ENCODE data around the gene STK40.

The STK40 gene, protein sequence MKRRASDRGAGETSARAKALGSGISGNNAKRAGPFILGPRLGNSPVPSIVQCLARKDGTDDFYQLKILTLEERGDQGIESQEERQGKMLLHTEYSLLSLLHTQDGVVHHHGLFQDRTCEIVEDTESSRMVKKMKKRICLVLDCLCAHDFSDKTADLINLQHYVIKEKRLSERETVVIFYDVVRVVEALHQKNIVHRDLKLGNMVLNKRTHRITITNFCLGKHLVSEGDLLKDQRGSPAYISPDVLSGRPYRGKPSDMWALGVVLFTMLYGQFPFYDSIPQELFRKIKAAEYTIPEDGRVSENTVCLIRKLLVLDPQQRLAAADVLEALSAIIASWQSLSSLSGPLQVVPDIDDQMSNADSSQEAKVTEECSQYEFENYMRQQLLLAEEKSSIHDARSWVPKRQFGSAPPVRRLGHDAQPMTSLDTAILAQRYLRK

DNA sequence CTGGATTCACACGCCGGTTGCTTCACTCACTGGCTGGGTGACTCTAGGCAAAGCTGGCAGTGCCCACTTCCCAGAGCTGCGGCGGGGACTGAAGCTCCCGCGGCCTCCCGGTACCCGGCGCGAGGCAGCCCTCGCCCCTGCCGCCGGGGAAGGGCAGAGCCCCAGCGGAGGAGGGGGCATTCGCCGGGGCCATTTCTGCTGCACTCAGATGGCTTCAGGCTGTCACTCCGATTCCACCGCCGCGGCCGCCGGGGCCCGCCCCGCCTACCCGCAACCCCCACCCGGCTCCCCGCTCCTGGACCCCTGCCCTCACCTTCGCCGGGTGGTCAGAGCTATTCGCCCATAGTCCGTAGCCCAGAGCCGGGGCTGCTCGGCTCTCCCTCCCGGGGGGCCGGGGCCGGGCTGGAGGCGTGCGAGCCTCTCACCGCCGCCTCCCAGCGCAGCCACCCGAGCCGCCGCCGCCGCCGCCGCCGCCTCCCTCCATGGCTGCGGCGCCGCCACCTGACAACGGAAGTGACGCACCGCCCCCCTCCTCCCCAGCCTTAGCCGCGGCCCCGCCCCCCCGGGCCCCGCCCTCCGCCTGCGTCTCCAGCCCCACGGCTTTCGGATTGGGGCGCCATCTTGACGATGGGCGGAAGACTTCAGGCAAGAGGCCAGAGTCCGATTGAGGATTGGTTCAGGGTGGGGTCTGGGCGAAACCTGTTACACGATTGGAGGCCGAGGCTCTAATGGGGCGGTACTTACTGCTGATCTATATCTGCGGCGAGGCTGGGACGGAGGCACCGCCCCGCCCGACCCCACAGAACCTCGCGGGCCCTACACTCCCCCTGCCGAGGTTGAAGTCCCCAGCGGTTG lies at the start of gene STK40:
Gene STK40 (minus strand): TSS at position 515 of the 855 bp plus-strand sequence. CDS start 24,592 bp downstream, outside the sequence.
- DNase-seq (ENCODE audit: extremely low read depth in 1 of 2, low read depth in 1 of 2): peak; percentile 96 to 98

DNA sequence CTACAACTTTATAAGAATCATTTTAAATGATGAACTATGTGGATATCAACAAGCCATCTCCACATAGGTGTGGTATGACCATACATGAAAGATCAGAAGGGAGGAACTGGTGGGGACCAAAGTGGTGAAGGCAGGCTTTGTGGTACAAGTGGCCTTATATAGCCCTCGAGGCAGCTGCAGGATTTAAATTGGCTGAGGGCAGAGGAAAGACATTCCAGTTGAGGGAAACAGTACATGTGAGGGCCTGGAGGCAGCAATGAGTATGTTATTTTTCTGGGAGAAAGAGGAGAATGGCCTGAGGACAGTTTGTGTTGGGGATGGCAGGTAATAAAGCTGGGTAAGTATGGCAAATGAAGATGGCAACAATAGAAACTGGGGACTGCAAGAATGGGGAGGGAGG lies 47.4 kb upstream of the STK40 start:
- no peak for DNase-seq (ENCODE audit: extremely low read depth in 1 of 2, low read depth in 1 of 2)

DNA sequence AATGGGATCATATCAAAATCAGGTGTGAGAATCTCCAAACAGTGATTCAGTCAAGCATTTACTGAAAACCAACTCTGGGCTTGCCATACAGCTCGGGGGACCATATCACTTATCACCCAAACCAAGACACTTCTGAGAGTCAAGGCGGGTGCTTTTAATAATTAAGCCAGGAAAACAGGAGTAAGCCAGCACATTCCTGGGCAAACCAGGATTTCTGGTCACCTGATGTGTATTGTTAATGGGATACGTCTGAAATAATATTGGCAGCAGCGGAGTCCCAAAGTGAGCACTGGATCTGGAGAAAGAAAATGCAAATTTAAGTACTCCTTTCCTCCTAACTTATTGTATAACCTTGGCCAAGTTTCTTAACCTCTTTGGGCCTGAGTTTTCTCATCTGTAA lies 46.9 kb upstream of the STK40 start:
- DNase-seq (ENCODE audit: extremely low read depth in 1 of 2, low read depth in 1 of 2): no peak

DNA sequence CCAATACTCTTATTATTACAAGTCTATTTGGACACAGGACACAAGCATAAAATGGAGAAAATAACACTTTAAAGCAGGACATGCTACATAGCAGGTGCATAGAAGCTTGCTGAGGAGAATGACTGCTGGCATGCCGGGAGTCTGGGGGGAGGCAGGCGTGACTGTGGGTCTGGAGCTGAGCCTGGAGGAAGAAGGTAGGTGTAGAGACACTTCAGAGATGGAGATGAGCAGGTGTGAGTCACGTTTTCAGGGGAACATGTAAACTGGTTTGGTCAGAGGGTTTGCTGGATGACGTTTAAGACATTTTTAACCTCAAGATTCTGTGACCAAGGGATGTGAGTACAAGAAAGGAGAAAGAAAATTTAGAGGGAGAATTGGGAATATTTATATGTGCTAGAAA lies 40.1 kb upstream of the STK40 start:
- DNase-seq (ENCODE audit: extremely low read depth in 1 of 2, low read depth in 1 of 2): no peak

DNA sequence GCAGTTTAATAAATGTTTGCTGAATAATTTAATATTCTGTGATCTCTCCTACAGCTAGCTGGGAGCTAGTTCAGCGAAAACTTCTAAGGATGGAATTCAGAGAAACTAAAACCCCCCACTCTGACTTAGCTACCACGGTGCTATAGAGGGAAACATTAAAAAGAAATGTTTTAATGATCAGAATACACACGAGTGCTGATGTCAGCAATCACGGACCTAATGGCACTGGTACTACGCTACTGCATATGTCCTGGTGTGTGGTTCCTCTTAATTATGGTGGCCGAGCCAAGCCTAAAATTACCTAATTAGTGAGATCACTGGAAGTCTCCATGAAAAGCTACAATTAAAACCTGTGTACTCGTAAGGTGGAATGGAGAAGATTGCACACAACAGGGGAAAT lies 35.9 kb upstream of the STK40 start:
- no peak for DNase-seq (ENCODE audit: extremely low read depth in 1 of 2, low read depth in 1 of 2)

DNA sequence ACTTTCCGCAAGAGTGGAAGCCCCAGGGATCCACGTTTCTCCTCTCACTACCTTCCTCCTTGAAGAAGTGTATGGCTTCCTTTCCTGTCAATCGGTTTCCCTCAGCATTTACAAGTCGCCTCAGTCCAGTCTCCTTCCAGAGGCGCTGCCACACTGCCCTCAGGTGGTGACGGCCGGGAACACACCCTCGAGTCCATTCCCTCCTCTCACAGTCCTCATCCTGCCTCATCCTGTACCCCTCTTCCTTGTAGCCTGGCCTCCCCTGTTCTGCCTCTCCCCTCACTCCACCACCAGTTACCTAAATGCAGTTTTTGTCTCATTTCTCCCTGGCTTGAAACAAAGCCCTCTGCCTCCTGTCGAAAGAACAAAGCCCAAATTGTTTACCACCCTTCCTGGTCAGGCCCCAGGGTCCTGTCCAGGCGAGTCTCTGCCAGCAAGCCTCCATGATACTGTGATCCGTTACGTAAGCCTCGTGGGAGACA lies 35.2 kb upstream of the STK40 start:
- peak; percentile 74 to 80 for DNase-seq (ENCODE audit: extremely low read depth in 1 of 2, low read depth in 1 of 2)

DNA sequence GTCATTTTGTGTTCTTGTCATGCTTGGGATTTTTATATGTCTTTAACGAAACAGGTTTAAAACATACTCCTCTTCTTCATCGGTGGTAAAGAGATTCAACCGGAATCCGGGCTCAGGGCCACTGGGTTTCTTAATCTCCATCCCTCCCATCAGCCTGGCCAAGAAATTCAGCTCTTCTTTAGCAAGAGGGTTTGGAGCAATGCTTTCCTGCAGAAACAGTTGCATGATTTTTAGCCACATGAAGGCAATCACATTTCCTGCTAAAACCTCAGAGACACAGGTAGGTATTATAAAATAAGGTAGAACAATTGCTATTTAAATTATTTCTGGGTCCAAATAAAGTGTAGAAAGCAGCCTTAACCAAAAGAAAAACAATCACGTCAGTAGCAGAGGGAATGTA lies 34.7 kb upstream of the STK40 start:
- DNase-seq (ENCODE audit: extremely low read depth in 1 of 2, low read depth in 1 of 2): no peak

DNA sequence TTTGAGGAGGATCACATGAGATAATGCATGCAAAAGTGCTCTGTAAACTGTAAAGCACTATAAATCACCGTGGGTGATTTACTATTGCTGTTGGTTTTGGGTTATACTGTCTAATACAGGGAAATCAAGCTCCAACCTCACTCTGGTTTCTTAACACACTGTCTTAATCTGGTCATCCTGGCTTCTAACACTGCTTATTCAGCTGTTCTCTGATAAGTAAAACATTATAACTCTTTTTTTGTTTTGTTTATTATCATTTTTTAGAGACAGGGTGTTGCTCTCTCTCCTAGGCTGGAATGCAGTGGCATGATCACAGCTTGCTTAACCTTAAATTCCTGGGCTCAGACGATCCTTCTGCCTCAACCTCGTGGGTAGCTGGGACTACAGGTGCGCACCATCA lies 33.8 kb upstream of the STK40 start:
- no peak for DNase-seq (ENCODE audit: extremely low read depth in 1 of 2, low read depth in 1 of 2)

DNA sequence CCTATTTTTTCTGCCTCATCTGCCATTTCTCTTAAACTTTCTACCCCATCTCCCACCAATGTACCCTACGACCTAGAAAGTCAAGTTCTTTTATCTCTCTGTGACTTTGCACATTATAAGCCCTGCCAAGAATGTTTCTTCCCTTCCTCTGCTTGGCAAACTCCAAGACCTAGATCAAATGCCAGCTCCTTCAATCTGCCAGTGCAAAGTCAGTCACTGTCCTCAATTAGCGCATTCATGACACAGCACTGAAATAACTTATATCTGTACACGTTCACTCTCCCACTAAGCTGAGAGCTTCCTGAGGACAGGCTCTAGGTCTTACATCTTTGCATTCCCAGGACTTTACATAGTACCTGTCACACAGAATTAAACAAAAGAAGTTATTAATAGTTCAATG lies 33.4 kb upstream of the STK40 start:
- DNase-seq (ENCODE audit: extremely low read depth in 1 of 2, low read depth in 1 of 2): no peak

DNA sequence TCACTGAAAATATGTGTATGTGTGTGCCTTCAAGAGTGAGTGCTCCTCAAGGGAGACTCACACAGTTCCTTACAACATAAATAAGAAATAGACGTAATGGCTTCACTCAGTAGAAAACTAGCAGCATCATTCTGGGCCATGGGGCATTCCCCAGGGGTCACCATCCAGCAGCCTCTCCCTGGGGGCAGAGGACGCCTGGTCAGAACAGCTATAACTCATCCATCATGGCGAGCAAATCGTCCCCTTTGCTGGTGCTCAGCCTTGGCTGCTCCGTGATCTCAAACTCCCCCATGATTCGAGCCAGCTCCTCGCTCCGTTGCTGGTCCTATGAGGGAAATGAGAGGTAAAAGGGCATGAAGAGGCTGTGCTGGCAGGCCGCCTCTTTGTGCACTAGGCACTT lies 32.2 kb upstream of the STK40 start:
- no peak for DNase-seq (ENCODE audit: extremely low read depth in 1 of 2, low read depth in 1 of 2)

DNA sequence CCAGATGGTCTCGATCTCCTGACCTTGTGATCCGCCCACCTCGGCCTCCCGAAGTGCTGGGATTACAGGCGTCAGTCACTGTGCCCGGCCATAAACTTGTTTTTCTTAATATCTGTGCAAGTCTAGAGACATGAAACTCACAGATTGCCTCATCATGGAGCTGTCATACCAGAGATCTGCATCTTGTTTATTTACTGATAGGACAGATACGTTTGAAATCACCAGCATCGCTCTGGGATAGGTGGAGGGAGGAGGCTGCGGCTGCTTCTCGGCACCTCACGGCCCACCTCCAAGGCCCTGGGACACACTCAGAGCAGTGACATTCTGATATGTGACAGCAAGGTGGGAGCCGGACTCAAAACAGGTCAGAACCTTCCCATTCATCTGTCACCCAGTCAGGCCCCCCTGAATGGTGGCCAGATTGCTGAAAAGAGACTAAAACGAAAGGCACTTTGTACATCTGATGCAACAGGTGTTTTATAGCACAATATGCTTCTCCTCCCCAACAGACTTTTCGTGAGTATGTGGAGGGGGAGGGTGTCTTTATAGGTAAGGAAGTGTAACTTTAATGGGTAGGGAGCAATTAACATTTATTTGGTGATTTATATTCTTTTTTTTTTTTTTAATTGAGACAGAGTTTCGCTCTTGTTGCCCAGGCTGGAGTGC lies 30.1 kb upstream of the STK40 start:
- no peak for DNase-seq (ENCODE audit: extremely low read depth in 1 of 2, low read depth in 1 of 2)

DNA sequence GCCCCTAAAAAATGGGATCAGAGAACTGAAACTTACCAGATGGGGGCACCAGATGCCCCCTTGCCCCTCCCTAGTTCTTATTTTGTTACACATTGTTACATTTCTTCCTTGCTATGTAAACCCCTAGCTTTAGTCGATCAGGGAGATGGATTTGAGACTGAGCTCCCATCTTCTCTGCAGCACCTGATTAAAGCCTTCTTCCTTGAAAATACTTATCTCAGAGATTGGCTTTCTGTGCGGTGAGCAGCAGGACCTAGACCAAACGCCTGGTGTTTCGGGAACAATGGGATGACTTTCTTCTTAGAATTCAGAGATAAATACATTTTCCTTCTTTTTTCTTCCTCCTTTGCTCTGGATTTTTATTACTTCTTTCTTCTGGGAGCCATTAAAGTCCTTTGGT lies 28.7 kb upstream of the STK40 start:
- DNase-seq (ENCODE audit: extremely low read depth in 1 of 2, low read depth in 1 of 2): no peak

DNA sequence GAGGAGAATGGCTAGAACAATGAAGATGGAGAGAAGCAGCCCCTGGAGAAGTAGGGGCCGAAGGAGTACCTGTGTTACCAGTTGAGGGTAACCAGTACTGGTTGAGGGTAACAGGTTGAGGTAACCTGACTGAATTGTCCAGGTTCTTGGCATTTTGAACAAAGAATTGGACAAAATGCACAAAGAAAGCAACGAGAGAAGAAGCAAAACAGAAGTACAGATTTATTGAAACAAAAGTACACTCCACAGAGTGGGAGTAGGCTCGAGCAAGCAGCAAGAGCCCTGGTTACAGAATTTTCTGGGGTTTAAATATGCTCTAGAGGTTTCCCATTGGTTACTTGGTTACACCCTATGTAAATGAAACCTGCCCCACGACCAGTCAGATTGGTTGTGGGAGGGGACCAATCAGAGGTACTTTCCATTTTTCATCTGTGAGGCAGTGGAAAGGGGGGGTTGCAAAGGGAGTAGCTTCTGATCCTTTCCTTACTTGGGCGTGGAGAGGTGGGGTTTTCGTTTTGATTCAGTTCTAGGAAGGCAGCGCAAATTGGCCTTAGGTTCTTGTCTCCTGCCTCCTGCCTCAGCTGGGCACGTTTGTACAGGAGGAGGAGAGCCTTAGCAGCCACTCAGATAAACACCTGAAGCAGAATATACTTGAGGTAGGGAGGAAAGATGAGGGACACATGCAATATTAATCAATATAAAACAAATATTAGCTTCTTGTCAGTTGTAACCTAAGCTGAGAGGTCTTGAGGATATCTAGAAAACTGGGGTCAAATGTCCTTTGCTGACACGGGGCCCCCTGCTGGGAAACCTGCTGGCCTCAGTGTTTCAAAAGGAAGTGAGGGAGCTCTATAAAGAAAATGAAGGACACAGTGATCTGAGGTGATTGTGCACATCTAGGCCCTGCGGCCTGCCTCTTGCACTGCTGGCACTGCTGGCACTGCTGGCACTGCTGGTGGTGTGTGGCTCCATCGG lies 26.2 kb upstream of the STK40 start:
- peak in 1 of 2 donors; percentile 63 for DNase-seq (ENCODE audit: extremely low read depth in 1 of 2, low read depth in 1 of 2)

DNA sequence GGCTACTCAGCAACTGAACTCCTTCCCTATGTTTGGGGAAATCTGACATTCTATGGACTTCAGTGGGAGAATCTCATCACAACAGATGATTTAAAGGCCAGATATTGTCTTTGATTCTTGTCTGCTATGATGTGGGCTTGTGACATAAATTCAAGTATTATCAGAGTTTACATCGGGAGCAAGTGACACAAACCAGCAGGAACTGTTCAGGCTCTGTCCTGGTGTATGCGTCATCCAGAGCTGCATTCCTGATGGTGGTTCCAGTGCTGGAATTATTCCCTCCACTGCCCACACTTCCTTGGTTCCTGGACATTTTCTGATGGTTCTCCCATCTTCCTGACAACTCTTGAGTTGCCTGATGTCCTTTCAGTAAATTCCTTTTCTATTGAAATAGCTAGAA lies 22.8 kb upstream of the STK40 start:
- DNase-seq (ENCODE audit: extremely low read depth in 1 of 2, low read depth in 1 of 2): no peak

DNA sequence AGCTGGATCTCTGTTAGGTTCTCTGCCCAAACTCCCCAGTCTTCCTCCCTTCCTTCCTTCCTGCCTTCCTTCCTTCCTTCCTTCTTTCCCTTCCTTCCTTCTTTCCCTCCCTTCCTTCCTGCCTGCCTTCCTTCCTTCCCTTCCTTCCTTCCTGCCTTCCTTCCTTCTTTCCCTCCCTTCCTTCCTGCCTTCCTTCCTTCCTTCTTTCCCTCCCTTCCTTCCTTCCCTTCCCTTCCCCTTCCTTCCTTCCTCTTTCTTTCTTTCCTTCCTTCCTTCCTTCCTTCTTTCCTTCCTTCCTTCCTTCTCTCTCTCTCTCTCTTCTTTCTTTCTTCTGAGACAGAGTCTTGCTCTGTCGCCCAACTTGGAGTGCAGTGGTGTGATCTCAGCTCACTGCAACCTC lies 20.7 kb upstream of the STK40 start:
- DNase-seq (ENCODE audit: extremely low read depth in 1 of 2, low read depth in 1 of 2): no peak

DNA sequence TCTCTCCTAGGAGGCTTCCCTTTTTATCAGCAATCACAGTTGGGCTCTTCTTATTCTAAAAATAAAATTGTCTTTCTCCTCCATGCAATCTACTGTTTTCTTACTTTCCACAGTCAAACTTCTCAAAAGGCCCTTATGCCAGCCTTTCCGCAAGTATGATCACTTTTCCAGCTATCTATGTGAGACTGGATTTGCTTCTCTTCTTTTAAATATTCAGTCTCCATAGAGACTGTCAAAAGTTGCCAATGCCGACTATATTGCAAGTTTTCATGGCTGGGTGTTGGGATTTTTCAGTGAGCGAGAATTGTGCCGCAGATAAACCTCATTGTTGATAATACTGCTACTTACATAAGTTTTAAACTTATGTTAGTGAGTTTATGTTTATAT lies 16.8 kb upstream of the STK40 start:
- no peak for DNase-seq (ENCODE audit: extremely low read depth in 1 of 2, low read depth in 1 of 2)

DNA sequence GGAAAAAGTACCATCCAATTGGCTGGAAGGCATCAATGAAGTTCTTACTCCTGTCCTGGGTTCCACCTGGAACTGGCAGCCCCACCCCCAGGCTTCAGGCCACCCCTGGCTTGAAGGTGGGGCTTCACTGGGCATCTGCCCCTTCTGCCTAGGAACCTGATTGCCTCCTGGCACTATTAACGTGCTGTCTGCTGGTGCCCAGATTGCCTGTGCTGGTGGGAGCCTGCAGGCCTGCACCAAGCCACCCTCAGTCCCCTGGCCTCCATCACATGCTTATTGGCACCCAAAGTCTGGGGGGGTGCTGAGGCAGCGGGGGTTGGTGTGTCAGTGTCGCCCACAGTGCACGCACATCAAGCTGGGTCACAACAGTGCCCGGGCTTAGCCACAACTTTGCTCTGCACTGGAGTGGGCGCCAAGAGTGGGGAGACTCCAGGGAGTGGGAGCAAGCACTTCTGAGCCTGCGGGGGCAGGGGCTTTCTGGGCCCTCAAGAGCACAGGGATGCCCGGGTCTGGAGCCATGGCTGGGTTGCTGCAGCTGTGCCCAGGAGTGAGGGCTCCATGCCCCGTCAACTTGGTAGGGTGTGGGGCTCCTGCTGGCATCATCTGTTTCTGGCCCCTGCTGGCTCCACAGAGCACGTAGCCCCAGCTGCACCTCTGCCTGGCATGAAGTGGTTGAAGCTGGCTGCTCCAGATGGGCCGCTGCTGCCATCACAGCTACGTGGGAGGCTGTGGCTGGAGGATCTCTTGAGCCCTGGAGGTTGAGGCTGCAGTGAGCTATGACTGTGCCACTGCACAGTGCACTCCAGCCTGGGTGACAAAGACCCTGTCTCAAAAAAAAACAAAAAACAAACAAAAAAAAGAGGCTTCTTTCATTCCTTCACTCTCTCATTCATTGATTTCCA lies 16.1 kb upstream of the STK40 start:
- DNase-seq (ENCODE audit: extremely low read depth in 1 of 2, low read depth in 1 of 2): no peak

DNA sequence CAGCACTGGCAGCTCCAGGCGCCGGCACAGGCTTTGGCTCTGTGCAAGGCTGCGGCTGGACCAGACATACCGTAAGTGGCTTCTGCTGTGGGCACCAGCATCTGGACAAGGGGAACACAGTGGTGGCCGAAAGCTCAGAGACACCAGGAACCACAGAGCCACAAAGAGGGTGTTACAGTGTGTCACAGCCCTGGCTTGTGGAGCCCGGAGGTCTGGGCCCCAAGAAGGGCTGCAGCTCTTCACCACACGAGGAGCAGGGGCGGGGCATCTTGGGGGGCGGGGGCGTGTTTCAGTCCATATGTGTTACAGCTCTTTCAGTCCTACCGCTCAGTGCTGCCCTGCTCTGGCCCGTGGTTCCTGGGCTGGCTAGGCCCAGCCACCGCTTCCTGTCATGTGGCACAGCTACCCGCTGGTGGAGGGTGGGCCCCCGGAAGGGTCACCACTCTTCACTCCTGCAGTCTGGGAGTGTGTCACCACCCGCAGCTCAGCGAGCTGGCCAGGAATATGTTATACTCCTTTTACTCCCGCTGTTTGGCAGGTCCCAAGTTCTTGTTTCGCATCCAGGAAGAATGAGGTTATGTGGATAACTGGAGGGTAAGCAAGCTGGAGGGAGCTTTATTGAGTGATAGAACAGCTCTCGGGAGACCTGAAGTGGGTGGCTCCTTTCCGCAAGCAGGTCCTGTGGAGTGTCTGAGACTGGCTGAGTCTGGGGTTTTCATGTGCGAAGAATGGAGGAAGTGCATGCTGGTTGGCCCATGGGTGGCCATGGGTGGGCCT lies 15.3 kb upstream of the STK40 start:
- DNase-seq (ENCODE audit: extremely low read depth in 1 of 2, low read depth in 1 of 2): peak; percentile 56 to 77

DNA sequence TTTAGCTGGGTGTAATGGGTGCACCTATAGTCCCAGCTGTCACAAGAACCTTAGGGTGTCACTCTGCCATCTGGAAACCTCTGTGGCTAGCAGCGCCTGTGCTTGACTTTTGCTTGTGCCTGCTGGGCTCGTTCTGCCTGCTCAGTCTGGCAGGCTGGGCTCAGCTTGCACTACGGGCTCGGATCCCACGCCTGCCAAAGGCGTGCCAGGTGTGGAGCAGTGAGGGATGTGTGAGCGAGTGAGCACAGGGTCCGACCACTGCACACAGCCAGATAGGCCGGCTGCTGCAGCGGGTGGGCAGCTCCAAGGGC lies 14.7 kb upstream of the STK40 start:
- no peak for DNase-seq (ENCODE audit: extremely low read depth in 1 of 2, low read depth in 1 of 2)

Data from stimulated activated CD8-positive, alpha-beta memory T cell treated with anti-CD3 and anti-CD28 coated beads, Interleukin-7, amount 100 ng/mL, for 48 hours (primary cell).